ENCODE results near the gene BIN1.

- TF ChIP-seq CTCF (IDR thresholded peaks at IDR 0.05; ENCODE audit: insufficient read depth, low read depth, low read length) (no peak), EZH2 (IDR thresholded peaks at IDR 0.05; ENCODE audit: insufficient read depth, low read length) (no peak)
These were observed 89.4 kb downstream of the BIN1 start for GRCh38 chr2:127017548-127017947.

Measured in astrocyte (in vitro differentiated cells and primary cell).